Measurements from ENCODE around the gene PCDH11Y.
"Not testable (repeated sequence)": the region's sequence is repeated elsewhere in the genome, so short reads cannot be mapped to it uniquely, and the experiment has no call there.

PCDH11Y gene, protein sequence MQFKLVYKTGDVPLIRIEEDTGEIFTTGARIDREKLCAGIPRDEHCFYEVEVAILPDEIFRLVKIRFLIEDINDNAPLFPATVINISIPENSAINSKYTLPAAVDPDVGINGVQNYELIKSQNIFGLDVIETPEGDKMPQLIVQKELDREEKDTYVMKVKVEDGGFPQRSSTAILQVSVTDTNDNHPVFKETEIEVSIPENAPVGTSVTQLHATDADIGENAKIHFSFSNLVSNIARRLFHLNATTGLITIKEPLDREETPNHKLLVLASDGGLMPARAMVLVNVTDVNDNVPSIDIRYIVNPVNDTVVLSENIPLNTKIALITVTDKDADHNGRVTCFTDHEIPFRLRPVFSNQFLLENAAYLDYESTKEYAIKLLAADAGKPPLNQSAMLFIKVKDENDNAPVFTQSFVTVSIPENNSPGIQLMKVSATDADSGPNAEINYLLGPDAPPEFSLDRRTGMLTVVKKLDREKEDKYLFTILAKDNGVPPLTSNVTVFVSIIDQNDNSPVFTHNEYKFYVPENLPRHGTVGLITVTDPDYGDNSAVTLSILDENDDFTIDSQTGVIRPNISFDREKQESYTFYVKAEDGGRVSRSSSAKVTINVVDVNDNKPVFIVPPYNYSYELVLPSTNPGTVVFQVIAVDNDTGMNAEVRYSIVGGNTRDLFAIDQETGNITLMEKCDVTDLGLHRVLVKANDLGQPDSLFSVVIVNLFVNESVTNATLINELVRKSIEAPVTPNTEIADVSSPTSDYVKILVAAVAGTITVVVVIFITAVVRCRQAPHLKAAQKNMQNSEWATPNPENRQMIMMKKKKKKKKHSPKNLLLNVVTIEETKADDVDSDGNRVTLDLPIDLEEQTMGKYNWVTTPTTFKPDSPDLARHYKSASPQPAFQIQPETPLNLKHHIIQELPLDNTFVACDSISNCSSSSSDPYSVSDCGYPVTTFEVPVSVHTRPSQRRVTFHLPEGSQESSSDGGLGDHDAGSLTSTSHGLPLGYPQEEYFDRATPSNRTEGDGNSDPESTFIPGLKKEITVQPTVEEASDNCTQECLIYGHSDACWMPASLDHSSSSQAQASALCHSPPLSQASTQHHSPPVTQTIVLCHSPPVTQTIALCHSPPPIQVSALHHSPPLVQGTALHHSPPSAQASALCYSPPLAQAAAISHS (N-terminal part only)

DNA sequence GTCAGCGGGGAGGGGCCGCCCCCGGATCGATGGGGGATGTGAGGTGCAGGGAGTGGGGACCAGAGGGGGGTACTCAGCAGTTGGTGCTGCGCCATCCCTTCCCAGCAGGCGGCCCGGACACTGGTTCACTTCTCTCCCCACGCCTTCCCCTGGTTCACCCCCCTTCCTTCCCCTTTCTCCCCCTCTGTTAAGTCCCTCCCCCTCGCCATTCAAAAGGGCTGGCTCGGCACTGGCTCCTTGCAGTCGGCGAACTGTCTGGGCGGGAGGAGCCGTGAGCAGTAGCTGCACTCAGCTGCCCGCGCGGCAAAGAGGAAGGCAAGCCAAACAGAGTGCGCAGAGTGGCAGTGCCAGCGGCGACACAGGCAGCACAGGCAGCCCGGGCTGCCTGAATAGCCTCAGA is at the start of gene PCDH11Y:
TSS of gene PCDH11Y (plus strand) at position 240 of the 400 bp plus-strand sequence. CDS start 56,804 bp downstream, outside the sequence.
- POLR2A ChIA-PET (ENCODE audit: low non-redundant PET); H3K27ac ChIP-seq; CTCF ChIA-PET; DNase-seq (ENCODE audit: low spot score): not testable (repeated sequence)

DNA sequence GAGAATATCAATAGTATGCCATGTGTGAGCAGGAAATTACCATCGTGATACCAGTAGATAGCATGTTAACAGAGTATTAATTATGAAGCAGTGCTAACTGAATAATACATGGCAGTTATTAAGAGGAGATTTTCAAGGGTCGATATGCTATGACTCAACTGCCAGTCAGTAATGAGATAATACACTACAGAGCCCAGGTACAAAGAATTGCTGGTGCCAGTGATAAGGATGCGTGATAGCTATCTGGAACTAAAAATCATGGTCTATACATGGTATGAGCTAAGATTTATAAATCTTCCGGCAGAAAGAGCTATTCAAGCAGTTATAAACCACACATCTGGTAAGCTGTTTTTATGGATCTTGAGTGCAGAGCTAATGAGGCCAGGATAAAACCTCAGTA is 32.2 kb upstream of the PCDH11Y start:
- H3K27ac ChIP-seq; DNase-seq (ENCODE audit: low spot score); CTCF ChIA-PET; POLR2A ChIA-PET (ENCODE audit: low non-redundant PET): not testable (repeated sequence)

DNA sequence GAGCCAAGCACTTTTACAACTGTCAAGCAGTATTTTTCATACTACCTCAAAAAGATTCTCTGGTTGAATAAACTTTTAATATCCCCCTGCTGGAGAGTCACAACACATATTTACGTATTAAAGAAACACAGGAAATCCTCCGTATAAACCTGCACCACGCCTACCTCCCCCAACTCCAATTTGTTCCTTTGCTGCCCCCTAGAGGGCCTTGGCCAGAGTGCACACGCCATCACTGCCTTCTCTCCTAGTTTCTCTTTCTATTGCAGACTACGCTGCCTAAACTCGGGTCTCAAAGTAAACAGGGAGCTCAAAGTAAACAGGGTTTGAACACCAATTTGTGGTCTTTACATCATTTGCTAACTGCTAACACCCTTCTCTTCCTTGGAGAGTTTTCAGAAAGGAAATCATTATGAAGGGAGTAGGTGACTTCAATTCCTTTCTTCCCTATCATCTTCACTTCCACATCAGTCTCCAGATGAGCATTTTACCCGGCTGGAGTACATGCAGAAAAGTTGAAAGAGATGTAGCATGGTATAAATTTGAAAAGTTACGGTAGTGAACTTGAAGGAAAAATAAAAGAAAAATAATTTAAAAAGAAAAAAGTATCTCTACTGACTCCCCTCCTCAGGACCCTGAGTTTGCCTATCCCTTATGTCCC is 8.2 kb upstream of the PCDH11Y start:
- CTCF ChIA-PET; DNase-seq (ENCODE audit: low spot score); POLR2A ChIA-PET (ENCODE audit: low non-redundant PET): not testable (repeated sequence)

DNA sequence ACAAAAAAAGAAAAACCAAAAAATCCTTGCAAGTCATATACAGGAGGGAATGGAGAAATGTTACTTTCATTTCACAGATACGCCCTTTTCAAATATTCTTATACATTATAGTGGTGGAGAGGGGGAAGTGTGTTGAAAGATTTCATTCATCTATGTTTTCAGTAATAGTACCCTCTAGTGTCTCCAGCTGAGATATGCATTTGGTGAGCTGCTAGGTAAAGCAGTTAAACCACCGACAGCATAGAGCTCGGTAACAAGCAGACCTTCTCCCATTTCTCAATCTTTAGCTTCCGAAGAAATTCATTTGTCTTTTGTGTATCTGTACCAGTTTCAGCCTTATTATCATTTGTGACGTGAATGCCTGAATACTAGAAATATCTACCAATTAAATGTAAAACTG is 5.2 kb upstream of the PCDH11Y start:
- CTCF ChIA-PET = not testable (repeated sequence)

More for the DNA sequence above, 8.2 kb upstream of the PCDH11Y start:
- not testable (repeated sequence) for H3K27ac ChIP-seq

DNA sequence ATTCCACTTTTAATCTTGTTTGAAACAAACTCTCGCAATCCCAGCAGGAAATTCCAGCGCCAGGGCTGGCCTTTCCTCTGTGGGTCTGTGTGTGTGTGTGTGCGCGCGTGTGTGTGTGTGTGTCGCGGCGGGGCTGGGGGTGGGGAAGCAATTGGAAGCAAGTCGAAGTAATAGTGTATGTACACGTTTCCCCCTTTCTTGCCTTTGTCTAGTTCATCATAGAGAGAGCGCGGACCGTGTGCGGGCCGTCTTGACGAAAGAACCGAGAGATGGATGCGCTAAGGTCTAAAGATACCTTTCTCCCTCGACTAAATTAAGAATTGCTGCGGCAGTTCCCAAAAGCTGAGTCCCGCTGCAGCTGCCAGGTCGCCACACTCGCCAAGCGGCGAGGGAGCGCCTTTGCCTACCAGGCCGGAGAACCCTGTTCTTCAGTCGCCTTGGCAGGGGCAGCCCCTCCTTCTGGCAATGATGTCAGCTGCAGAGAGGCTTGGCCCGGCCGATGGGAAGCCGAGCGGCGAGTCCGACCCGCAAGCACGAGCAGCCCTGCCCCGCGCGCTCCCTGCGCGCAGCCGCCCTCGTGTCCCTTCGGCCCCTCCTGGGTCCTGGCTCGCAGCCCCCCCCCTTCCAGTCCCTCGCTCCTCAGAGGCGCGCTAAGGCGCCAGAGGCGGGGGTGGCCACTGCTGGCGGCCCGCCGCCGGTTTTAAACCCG is 2.5 kb downstream of the PCDH11Y start:
- H3K27ac ChIP-seq; POLR2A ChIA-PET (ENCODE audit: low non-redundant PET); CTCF ChIA-PET; DNase-seq (ENCODE audit: low spot score): not testable (repeated sequence)

More for the DNA sequence above, 5.2 kb upstream of the PCDH11Y start:
- POLR2A ChIA-PET (ENCODE audit: low non-redundant PET); DNase-seq (ENCODE audit: low spot score); H3K27ac ChIP-seq: not testable (repeated sequence)

DNA sequence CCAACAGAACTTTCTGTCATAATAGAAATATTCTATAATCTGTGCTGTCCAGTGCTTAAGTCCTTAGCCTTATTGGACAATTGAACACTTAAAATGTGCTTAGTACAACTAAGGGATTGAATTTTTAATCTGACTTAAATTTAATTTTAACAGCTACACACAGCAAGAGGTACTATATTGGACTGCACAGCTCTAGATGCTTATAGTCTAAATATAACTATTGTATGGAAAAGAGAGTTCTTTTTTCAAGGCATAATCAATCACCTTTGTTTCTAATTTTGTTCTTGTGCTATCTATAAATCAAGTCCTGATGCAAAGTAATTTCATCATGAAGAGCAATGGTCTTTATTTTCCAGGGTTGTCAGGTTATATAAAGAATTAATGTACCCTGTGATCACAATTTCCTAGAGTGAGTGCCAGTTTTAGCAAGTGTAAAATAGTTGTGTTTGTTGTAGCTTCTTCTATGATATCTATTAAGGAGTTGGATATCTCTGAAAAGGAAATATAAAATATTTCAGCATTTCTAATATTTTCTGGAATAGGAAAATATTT is 39.0 kb downstream of the PCDH11Y start:
- POLR2A ChIA-PET (ENCODE audit: low non-redundant PET) = not testable (repeated sequence)

DNA sequence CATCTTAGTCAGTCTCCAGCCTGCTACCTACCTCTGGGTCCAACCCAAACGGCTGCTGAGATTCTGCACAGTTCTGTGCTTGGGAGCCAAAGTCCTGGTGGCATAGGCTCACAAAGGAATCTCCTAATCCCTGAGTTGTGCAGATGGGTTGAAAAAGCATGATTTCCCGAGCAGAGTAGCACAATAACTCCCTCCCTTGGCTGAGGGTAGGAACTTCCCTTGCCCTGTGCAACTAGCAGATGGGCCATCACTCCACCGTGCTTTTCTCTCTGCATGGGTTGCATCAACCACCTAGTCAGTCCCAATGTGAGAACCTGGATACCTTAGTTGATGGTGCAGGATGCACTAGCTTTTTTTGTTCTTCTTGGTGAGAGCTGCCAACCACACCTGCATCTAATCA is 82.9 kb downstream of the PCDH11Y start:
- CTCF ChIA-PET; DNase-seq (ENCODE audit: low spot score); H3K27ac ChIP-seq; POLR2A ChIA-PET (ENCODE audit: low non-redundant PET): not testable (repeated sequence)

More for the DNA sequence above, 39.0 kb downstream of the PCDH11Y start:
- H3K27ac ChIP-seq; DNase-seq (ENCODE audit: low spot score); CTCF ChIA-PET: not testable (repeated sequence)

DNA sequence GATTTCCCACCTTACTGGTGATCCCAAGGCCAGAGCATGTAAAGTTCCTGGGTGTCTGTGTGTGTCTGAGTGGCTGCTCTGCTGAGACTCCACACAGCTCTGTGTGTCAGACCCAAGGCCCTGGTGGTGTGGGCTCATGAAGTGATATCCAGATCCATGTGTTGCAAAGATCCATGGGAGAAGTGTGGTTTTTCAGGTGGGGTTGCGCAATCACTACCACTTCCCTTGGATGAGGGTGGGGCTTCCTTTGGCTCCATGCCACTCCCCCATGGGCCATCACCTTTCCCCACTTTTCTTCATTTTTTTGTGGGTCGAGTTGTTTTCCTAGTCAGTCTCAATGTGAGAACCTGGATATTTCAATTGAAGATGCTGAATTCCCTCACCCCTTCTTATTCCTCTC is 182.9 kb downstream of the PCDH11Y start:
- CTCF ChIA-PET; POLR2A ChIA-PET (ENCODE audit: low non-redundant PET); DNase-seq (ENCODE audit: low spot score); H3K27ac ChIP-seq: not testable (repeated sequence)

DNA sequence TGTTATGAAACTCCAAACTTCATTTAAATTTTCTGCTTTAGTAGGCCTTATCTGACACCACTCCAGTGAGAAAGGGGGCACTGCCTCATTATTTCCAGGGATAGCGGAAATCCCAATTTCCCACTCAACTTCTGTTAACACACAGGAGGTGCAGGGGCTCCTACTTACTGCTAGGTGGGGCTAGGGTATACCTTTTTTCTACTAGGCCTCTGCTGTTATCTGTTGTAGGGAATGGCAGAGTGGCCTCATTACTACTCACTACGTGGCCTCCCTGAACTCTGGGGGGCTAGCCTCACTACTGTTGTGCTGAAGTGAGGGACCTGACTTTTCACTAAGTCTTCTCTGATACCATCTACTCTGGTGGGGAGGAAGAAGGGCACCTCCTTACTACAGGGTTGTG is 215.0 kb downstream of the PCDH11Y start:
- CTCF ChIA-PET; H3K27ac ChIP-seq; POLR2A ChIA-PET (ENCODE audit: low non-redundant PET); DNase-seq (ENCODE audit: low spot score): not testable (repeated sequence)

DNA sequence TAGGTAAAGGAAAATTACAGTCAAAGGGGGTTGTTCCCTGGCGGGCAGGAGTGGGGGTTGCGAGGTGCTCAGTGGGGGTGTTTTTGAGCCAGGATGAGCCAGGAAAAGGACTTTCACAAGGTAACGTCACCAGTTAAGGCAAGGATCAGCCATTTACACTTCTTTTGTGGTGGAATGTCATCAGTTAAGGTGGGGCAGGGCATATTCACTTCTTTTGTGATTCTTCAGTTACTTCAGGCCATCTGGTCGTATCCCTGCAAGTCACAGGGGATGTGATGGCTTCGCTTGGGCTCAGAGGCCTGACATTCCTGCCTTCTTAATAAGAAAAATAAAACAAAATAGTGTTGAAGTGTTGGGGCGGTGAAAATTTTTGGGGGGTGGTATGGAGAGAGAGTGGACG is 324.8 kb downstream of the PCDH11Y start:
- H3K27ac ChIP-seq; CTCF ChIA-PET; POLR2A ChIA-PET (ENCODE audit: low non-redundant PET); DNase-seq (ENCODE audit: low spot score): not testable (repeated sequence)

DNA sequence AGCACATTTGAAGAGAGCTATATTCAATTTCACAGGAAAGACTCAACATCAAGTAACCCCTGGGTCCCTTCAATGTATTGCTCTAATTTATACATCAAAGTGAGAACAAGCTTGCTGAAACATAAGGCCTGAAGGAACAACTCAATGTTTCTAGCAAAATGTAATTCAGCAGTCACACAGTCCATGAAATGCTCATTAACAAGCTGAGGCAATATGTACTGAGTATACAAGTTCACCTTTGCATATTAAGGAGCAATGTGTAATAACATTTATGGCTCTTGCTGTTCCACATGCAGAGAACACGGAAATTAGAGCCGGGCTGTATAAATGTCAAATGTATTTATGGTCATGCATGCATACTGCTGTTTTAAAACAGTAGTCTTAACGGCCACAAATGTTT is 342.1 kb downstream of the PCDH11Y start:
- DNase-seq (ENCODE audit: low spot score); CTCF ChIA-PET; H3K27ac ChIP-seq; POLR2A ChIA-PET (ENCODE audit: low non-redundant PET): not testable (repeated sequence)

DNA sequence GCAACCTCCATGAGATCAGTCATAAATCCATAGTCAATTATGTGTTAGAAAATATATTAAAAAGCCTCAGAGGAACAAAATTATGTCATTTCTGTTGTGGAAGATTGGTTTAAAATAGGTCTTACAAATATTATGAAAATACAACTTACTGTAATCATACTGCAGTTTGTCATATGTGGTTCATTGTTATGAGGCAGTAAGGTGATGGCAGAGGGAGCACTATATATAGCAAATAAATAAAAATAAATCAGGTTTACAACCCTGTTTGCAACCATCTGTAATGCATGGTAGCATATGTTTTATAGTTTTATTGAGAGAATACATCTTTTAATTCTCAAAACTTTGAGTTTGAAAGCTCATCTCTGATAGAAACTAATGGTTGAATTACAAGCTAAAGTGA is 543.6 kb downstream of the PCDH11Y start:
- H3K27ac ChIP-seq; CTCF ChIA-PET; DNase-seq (ENCODE audit: low spot score); POLR2A ChIA-PET (ENCODE audit: low non-redundant PET): not testable (repeated sequence)

DNA sequence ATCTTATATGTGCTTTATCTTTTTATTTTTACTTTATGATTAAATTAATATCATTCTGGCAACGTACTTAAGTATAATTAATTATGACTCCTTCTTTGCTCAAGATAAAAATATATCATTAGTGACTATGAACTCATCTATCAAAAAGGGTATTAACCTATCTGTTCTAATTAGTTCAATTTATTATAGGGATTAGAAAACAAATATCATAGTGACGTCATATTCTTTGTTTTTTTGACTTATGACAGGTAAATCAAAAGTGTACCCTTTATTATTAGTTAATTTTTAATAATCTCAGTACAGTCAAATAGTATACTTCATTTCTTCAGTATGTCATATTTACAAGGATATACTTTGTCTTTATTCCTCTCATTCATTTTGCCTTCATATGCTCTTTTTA is 638.5 kb downstream of the PCDH11Y start:
- POLR2A ChIA-PET (ENCODE audit: low non-redundant PET); CTCF ChIA-PET; H3K27ac ChIP-seq; DNase-seq (ENCODE audit: low spot score): not testable (repeated sequence)

DNA sequence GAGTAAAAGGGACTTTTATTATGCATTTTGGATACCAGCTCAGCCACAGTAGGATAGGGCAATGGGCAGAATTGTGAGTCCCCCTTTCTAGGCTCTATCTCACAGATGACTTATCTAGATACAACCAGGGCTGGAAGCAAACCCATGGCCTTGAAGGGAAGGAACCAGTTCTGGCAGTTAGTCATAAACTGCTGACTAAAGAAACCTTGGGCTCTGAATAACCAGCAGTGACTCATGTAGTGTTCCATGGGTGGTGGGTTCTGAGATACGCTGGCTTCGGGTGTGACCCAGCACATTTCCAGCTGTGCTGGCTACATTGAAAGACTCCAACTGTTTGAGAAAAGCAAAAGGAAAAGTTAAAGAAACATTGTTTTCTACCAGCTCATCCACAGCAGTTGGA is 679.2 kb downstream of the PCDH11Y start:
- CTCF ChIA-PET; POLR2A ChIA-PET (ENCODE audit: low non-redundant PET); H3K27ac ChIP-seq; DNase-seq (ENCODE audit: low spot score): not testable (repeated sequence)

DNA sequence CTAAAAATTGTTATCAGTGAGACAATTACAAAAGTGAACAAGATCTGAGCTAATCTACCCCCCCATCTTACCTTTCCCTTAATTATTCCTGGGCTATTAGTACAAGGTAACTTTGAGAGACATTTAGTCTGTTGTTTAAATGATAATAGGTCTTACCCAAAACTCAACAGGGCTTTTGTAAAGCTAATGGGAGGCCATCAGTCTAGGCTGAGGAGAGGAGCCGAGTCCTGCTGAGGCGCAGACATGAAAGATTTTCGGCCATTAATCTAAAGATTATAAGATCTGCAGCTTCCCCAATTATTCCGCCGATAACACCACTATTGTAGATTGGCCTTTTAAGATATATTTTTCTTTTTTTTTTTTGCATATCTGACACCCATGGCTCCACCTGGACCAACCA is 708.6 kb downstream of the PCDH11Y start:
- CTCF ChIA-PET; POLR2A ChIA-PET (ENCODE audit: low non-redundant PET): not testable (repeated sequence)

DNA sequence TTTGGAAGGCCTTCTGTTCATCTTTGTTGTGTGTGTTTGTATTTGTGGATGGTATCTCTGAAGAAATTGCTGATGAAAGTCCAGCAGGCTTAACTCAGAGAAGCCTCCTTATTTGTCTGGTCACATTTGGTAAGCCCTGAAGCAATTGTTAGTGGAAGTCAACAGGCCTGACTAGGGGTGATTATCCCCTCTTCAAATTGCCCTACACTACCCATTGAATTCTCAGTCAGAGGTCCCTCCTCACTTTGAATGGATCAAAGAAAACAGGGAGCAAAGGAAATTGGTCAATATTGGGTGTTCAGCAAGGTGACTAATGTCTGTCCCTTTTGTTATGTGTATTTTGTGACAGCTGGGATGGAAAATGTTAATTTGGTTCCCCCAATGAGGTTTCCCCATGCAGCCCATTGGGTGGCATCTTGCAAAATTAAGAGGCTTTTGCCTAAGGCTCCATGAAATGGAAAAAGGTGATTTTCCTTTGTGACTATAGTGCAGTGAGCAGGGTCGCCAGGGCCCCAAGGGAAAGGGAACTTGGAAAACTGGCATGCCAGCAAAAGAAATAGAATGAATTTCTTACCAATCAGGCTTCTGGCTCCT is 709.8 kb downstream of the PCDH11Y start:
- DNase-seq (ENCODE audit: low spot score); H3K27ac ChIP-seq; CTCF ChIA-PET; POLR2A ChIA-PET (ENCODE audit: low non-redundant PET): not testable (repeated sequence)

More for the DNA sequence above, 708.6 kb downstream of the PCDH11Y start:
- not testable (repeated sequence) for DNase-seq (ENCODE audit: low spot score); H3K27ac ChIP-seq
